ENCODE data around the gene RACK1. TPM values are rescaled to one million over a fixed set of nuclear protein-coding genes. Genes with fewer than 3 reads are reported as not detected.
"Not testable (repeated sequence)": the region's sequence is repeated elsewhere in the genome, so short reads cannot be mapped to it uniquely, and the experiment has no call there.

Gene RACK1
- total RNA-seq, 1 experiment from 2014 or later = 2,552 TPM

DNA sequence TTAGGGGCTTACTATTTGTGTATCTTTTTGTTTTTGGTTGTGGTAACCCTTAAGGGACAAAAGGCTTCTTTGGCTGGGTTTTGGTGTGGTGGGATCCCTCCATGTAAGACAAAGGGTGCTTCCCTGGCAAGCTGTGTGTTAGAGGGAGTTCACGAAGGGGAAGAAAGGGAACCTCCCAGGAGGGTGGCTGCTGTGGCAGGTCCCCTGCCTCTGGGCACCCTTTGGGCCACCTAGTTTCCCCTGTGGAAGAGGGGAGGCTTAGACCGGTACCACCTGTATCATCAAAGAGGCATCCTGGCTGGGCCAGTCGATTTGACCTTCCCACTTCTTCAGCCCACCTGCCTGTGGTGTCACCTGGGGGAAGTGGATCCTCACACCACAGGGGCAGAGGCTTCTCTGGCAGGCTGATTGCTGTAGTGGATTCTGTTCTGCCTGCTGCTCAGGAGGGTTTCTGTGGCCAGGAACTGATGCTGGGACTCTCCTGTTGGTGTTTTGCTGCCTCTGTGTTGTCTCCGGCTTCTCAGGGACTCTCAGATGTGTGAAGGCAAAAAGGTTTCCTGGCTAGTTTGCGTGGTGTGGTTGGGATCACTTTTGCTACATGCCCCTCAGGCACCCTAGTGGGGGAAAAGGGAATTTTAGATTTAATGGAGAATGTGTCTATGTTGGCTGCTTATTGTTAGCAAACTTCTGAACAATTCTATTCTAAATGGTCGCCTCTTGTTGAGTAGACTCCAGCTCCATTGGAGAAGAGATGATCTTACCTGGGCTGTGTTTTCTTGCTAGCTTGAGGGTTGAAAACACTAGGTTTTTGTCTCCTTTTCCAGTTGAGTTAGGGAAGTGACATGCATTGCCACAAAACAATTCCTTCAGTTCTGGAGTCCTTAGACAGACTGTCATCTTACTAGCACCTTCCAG is 40.4 kb upstream of the RACK1 start:
- H3K9me3 ChIP-seq (ENCODE audit: control insufficient read depth, low read depth, low read length); H3K4me1 ChIP-seq (ENCODE audit: insufficient read depth, low read length); H2BK15ac ChIP-seq (ENCODE audit: low read depth, low read length); H2AFZ ChIP-seq (ENCODE audit: low read length); H2BK20ac ChIP-seq (ENCODE audit: low read depth, low read length, poor library complexity, severe bottlenecking); H3K4me2 ChIP-seq (ENCODE audit: insufficient read depth, insufficient read length, low read length); H3K9me3 Mint-ChIP-seq; H3K14ac ChIP-seq (ENCODE audit: insufficient read depth, low read length); H2AK5ac ChIP-seq (ENCODE audit: insufficient read length, low read length); H2BK5ac ChIP-seq (ENCODE audit: insufficient read length, low read length); H4K20me1 ChIP-seq (ENCODE audit: control insufficient read depth, insufficient read depth, insufficient read length); H3K18ac ChIP-seq (ENCODE audit: insufficient read length, low read depth, low read length); H3K56ac ChIP-seq (ENCODE audit: insufficient read length, low read depth, low read length); H4K8ac ChIP-seq (replicated peaks; ENCODE audit: insufficient read length, low read depth, low read length); H3K27me3 ChIP-seq (ENCODE audit: insufficient read depth, low read length); H3K4ac ChIP-seq (ENCODE audit: low read depth, low read length); H3K79me1 ChIP-seq (ENCODE audit: insufficient read depth, low read depth, low read length, poor library complexity, severe bottlenecking); H3K23ac ChIP-seq (ENCODE audit: insufficient read length, low read depth, low read length); H4K5ac ChIP-seq (ENCODE audit: insufficient read length, low read depth, low read length); H3T11ph ChIP-seq (ENCODE audit: low read length); H2BK120ac ChIP-seq (ENCODE audit: low read depth, low read length, poor library complexity, severe bottlenecking); H3K27ac ChIP-seq (ENCODE audit: insufficient read length, low read depth, low read length); H4K91ac ChIP-seq (ENCODE audit: insufficient read length, low read depth, low read length); H3K27me3 Mint-ChIP-seq (ENCODE audit: low read depth); DNase-seq; H2BK12ac ChIP-seq (ENCODE audit: insufficient read length, low read depth, low read length); H3K9ac ChIP-seq (ENCODE audit: extremely low read depth, insufficient read length, low read length); H3K23me2 ChIP-seq (ENCODE audit: insufficient read length, low read depth, low read length, poor library complexity, severe bottlenecking); H3K79me2 ChIP-seq (ENCODE audit: insufficient read depth, low read length): not testable (repeated sequence)
- Mint-ChIP-seq H3K36me3 (ENCODE audit: insufficient read depth in 1 of 3, low read depth in 3 of 3) (peaks cover 12 to 36% (median 35%) of the 10 kb centered on the region in 3 experiments; a peak in 6 of 7 replicates), H3K4me1 (peaks cover 8 to 11% of the 10 kb centered on the region in 2 experiments; a peak in 3 of 4 replicates), H3K27ac (peak overlapping the region in 1 of 3 experiments; percentile 31; a peak in 2 of 7 replicates), H3K4me3 (peak overlapping the region in 1 of 2 experiments; percentile 58; a peak in 2 of 5 replicates)
- TF ChIP-seq, protein P1, sequence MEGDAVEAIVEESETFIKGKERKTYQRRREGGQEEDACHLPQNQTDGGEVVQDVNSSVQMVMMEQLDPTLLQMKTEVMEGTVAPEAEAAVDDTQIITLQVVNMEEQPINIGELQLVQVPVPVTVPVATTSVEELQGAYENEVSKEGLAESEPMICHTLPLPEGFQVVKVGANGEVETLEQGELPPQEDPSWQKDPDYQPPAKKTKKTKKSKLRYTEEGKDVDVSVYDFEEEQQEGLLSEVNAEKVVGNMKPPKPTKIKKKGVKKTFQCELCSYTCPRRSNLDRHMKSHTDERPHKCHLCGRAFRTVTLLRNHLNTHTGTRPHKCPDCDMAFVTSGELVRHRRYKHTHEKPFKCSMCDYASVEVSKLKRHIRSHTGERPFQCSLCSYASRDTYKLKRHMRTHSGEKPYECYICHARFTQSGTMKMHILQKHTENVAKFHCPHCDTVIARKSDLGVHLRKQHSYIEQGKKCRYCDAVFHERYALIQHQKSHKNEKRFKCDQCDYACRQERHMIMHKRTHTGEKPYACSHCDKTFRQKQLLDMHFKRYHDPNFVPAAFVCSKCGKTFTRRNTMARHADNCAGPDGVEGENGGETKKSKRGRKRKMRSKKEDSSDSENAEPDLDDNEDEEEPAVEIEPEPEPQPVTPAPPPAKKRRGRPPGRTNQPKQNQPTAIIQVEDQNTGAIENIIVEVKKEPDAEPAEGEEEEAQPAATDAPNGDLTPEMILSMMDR (conservative IDR thresholded peaks at IDR 0.05) = peak; percentile 40; the same call in 2 of the 3 replicates
- WGBS (ENCODE audit: extremely low coverage, insufficient read length, low lambda C conversion rate) = no CpG with 5 or more reads among the region's 6 CpGs

Data from H9 (cell line).